ENCODE results near the gene F5.

F5 gene

DNA sequence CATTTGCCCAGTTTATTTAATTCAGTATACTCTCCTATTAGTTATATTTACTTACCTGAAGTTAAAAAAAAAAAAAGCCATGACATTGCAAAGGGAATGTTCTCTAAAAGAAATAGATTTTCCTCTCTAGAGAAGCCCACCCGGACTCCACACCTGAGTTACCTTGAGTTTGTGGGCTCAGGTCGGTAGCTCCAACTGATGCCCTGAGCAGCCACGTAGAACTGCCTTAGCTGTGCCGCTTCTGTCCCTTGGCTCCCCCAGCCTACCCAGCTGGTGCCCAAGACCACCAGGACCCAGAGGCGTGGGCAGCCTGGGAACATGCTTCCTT, 250 bp downstream of the F5 start:
- Histone ChIP-seq H3K27ac (ENCODE audit: low read depth, low read length) (no peak overlapping the region), H3K9ac (ENCODE audit: low read length) (no peak overlapping the region), H3K9me3 (ENCODE audit: control insufficient read depth, insufficient read depth, low read depth, low read length) (no peaks in the 10 kb centered on the region), H3K27me3 (ENCODE audit: control insufficient read depth, insufficient read depth, low read length) (peaks cover 3% of the 10 kb centered on the region), H3K36me3 (ENCODE audit: control insufficient read depth, insufficient read depth, low read length) (no peaks in the 10 kb centered on the region), H3K4me1 (ENCODE audit: control insufficient read depth, insufficient read depth, low read length) (peaks cover 3% of the 10 kb centered on the region; the same call in 1 of the 2 replicates), H3K4me3 (ENCODE audit: low read depth, low read length) (peak overlapping the region; percentile 46)

DNA sequence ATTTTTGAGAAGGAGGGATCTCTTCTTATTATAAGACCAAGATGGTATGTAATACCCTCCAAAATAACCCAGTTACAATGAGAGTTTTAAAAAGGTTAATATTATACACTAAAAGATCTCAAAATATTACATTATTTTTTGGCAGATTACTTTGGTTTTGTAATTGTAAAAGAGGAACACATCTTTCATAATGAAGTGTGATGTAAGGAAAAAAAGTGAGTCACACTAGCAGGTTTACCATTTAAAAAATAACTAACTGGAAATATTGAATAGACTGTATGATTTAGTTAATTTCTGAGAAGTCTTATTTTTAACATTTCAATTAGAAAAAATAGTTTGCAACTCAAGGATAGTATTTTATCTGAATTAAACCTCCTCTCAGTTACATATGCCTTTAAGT, 1.1 kb downstream of the F5 start:
- Histone ChIP-seq H3K36me3 (ENCODE audit: control insufficient read depth, insufficient read depth, low read length) (no peaks in the 10 kb centered on the region), H3K9me3 (ENCODE audit: control insufficient read depth, insufficient read depth, low read depth, low read length) (no peaks in the 10 kb centered on the region), H3K9ac (ENCODE audit: low read length) (no peak overlapping the region), H3K4me1 (ENCODE audit: control insufficient read depth, insufficient read depth, low read length) (peaks cover 3% of the 10 kb centered on the region; the same call in 1 of the 2 replicates), H3K27ac (ENCODE audit: low read depth, low read length) (no peak overlapping the region), H3K4me3 (ENCODE audit: low read depth, low read length) (no peak overlapping the region), H3K27me3 (ENCODE audit: control insufficient read depth, insufficient read depth, low read length) (peaks cover 3% of the 10 kb centered on the region)

DNA sequence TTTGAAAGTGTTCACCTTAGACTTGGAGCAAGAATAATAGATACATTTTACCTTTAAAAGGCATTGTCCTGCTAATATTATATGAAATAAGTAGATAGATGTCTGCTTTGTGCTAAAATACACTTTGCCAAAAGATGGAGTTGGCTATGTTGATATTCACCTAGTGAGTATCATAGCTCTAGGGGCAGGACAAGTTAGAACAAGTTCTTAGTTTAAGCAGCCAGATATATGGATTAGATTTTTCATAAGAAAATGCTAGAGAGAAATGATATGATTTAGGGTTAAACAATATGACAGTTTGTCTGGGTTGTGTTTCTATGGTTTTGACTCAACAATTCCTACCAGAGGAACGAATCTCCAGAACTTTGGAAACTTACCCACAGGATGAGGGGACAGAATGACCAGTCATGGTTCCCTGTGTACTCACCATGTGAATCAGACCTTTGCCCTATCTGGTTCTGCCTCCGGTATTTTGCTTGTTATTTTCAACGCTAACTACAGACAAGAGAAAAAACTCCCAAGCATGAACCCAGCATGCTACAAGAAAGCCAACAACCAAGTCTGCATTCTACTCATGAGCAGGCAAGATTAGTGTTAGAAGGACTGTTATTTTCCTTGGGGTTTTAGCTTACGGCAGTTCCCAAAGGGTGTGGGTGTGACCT, 1.7 kb downstream of the F5 start:
- Histone ChIP-seq H3K27me3 (ENCODE audit: control insufficient read depth, insufficient read depth, low read length) (peaks cover 3% of the 10 kb centered on the region), H3K4me1 (ENCODE audit: control insufficient read depth, insufficient read depth, low read length) (peaks cover 3% of the 10 kb centered on the region; the same call in 1 of the 2 replicates), H3K4me3 (ENCODE audit: low read depth, low read length) (no peak overlapping the region), H3K9ac (ENCODE audit: low read length) (no peak overlapping the region), H3K36me3 (ENCODE audit: control insufficient read depth, insufficient read depth, low read length) (no peaks in the 10 kb centered on the region), H3K27ac (ENCODE audit: low read depth, low read length) (no peak overlapping the region), H3K9me3 (ENCODE audit: control insufficient read depth, insufficient read depth, low read depth, low read length) (no peaks in the 10 kb centered on the region)

DNA sequence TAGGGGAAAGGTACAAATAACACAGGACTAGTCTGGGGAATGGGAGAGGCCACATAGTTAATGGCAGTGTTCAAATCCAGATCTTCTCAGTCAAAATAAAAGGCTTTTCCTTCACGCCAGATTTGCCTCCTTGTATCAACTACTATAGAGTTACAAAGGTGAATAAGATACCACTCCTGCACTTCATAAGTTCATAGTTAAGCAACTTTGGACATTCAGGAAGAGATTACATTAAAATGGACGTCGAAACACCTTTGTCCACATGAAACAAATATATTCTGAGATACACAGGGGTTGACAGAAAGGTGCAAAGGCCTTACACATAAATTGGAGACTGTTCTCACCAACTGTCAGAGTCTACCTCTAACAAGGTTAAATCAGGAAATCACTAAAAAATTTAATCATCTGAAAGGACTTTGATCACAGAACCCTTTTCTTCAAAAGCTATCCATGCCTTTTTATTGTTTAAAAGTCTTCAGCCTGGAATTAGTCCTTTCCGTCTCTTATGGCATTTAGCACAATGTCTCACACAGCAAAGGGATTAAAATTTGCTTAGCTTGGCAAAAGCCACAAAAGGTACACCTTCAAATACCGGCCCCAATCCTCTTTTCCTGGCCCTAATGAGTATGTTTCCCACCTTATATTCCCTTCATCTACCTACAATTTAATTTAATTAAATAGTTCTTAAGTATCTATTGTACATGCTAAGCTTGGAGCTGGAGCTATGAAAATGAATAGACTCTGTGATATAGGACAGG, 8.1 kb downstream of the F5 start:
- H3K36me3 ChIP-seq (ENCODE audit: control insufficient read depth, insufficient read depth, low read length), result no peaks in the 10 kb centered on the region

DNA sequence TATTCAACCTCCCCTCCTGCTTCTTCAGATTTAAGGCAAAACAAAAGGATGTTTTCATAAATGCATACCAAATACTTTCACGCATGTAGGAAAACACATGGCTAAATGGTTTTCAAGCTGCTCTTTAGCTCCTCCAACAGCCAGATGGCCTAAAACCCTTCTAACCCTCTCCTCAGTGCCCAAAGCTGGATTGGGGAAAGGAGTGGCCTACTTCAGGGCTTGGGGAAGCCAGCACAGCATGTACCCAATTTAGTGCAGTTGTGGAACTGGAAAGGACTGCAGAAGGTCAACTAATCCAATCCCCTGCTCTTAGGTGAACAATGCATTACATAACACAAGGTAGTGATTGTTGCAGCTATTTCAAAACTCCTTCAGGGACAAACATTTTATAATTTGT, 9.3 kb downstream of the F5 start:
- Histone ChIP-seq H3K36me3 (ENCODE audit: control insufficient read depth, insufficient read depth, low read length) (no peaks in the 10 kb centered on the region), H3K27me3 (ENCODE audit: control insufficient read depth, insufficient read depth, low read length) (no peaks in the 10 kb centered on the region), H3K27ac (ENCODE audit: low read depth, low read length) (no peak overlapping the region), H3K4me1 (ENCODE audit: control insufficient read depth, insufficient read depth, low read length) (peaks cover 3% of the 10 kb centered on the region; the same call in 1 of the 2 replicates), H3K4me3 (ENCODE audit: low read depth, low read length) (no peak overlapping the region), H3K9me3 (ENCODE audit: control insufficient read depth, insufficient read depth, low read depth, low read length) (no peaks in the 10 kb centered on the region), H3K9ac (ENCODE audit: low read length) (no peak overlapping the region)

More for the DNA sequence above, 8.1 kb downstream of the F5 start:
- no peak overlapping the region for H3K27ac ChIP-seq (ENCODE audit: low read depth, low read length)
- no peak overlapping the region for H3K4me3 ChIP-seq (ENCODE audit: low read depth, low read length)
- no peaks in the 10 kb centered on the region for H3K9me3 ChIP-seq (ENCODE audit: control insufficient read depth, insufficient read depth, low read depth, low read length)
- H3K9ac ChIP-seq (ENCODE audit: low read length), result no peak overlapping the region
- H3K4me1 ChIP-seq (ENCODE audit: control insufficient read depth, insufficient read depth, low read length), result no peaks in the 10 kb centered on the region
- H3K27me3 ChIP-seq (ENCODE audit: control insufficient read depth, insufficient read depth, low read length), result no peaks in the 10 kb centered on the region

DNA sequence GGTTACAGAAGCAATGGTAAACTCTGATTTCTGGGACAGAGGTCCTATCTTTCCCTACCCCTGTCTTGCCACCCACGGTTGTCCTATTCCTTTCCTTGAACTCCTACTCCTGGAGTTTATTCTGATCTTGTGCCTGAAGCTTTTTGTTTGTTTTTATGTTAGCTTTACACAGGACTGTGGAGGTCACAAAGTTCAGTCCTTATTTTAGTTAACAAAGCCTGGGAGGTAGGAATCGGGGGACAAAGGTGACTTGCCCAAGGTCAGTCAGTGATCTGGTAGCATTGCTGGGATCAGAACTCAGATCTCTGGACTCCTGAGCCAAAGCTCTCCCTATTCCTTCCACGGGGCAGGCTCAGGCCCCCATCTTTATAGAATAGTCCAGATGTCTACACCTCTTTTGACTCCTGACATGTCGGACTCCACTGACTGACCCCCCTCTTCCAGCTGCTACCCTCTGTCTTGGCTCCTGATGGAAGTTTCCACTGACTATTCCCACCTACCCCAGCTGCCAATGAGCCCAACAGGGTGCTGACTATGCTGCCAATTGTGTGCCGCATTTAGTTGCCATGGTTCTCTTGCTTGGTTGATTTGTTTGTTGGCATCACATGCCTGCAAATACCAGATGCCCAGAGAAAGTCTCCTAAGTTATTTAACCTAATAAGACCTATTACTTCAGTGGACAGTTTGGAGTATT, 9.9 kb downstream of the F5 start:
- Histone ChIP-seq H3K9ac (ENCODE audit: low read length) (no peak overlapping the region), H3K27me3 (ENCODE audit: control insufficient read depth, insufficient read depth, low read length) (no peaks in the 10 kb centered on the region), H3K36me3 (ENCODE audit: control insufficient read depth, insufficient read depth, low read length) (no peaks in the 10 kb centered on the region), H3K4me1 (ENCODE audit: control insufficient read depth, insufficient read depth, low read length) (peaks cover 3% of the 10 kb centered on the region; the same call in 1 of the 2 replicates), H3K9me3 (ENCODE audit: control insufficient read depth, insufficient read depth, low read depth, low read length) (no peaks in the 10 kb centered on the region), H3K4me3 (ENCODE audit: low read depth, low read length) (no peak overlapping the region), H3K27ac (ENCODE audit: low read depth, low read length) (no peak overlapping the region)

DNA sequence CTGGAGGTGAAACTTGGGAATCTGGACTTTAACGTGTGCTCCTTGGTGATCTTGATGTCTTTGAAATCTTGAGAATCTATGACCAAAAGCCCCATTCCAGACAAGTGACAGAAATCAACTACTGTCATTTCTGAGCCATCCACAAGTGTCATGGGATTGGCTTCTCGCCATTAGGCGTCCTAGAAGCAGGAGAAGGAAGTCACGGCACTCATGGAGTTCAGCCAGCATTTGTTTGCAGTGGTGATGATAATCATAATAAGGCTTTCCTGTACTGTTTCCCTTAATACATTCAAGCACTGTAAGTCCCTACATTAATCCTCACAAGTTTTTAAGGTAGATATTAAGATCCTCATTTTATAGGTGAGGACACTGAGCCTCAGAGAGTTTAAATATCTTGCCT, 11.9 kb downstream of the F5 start:
- no peak overlapping the region for H3K27ac ChIP-seq (ENCODE audit: low read depth, low read length)
- H3K4me1 ChIP-seq (ENCODE audit: control insufficient read depth, insufficient read depth, low read length), result peaks cover 3% of the 10 kb centered on the region; the same call in 1 of the 2 replicates
- H3K9ac ChIP-seq (ENCODE audit: low read length), result no peak overlapping the region
- no peak overlapping the region for H3K4me3 ChIP-seq (ENCODE audit: low read depth, low read length)
- H3K9me3 ChIP-seq (ENCODE audit: control insufficient read depth, insufficient read depth, low read depth, low read length), result no peaks in the 10 kb centered on the region
- no peaks in the 10 kb centered on the region for H3K36me3 ChIP-seq (ENCODE audit: control insufficient read depth, insufficient read depth, low read length)
- no peaks in the 10 kb centered on the region for H3K27me3 ChIP-seq (ENCODE audit: control insufficient read depth, insufficient read depth, low read length)

DNA sequence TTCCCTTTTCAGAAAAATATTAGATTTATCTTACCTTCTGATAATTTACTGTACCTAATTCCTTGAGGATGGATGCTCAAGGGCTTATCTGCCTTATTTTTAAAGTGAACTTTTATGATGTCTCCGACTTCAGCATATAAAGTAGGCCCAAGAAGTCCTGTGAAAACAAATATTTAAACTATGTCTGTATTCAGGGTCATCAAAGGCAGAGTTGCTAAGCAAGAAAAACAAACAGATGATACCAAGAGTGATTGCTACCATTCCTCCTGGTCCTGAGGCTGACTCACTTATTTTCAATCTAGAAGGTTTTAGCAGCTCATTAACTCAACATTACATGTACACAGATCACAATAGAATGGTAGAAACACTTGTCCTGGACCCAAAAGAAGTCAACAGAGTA, 14.1 kb downstream of the F5 start:
- no peaks in the 10 kb centered on the region for H3K27me3 ChIP-seq (ENCODE audit: control insufficient read depth, insufficient read depth, low read length)
- H3K9ac ChIP-seq (ENCODE audit: low read length), result no peak overlapping the region
- H3K4me1 ChIP-seq (ENCODE audit: control insufficient read depth, insufficient read depth, low read length), result peaks cover 3% of the 10 kb centered on the region; the same call in 1 of the 2 replicates
- no peak overlapping the region for H3K27ac ChIP-seq (ENCODE audit: low read depth, low read length)
- no peaks in the 10 kb centered on the region for H3K36me3 ChIP-seq (ENCODE audit: control insufficient read depth, insufficient read depth, low read length)
- H3K4me3 ChIP-seq (ENCODE audit: low read depth, low read length), result no peak overlapping the region
- H3K9me3 ChIP-seq (ENCODE audit: control insufficient read depth, insufficient read depth, low read depth, low read length), result no peaks in the 10 kb centered on the region

DNA sequence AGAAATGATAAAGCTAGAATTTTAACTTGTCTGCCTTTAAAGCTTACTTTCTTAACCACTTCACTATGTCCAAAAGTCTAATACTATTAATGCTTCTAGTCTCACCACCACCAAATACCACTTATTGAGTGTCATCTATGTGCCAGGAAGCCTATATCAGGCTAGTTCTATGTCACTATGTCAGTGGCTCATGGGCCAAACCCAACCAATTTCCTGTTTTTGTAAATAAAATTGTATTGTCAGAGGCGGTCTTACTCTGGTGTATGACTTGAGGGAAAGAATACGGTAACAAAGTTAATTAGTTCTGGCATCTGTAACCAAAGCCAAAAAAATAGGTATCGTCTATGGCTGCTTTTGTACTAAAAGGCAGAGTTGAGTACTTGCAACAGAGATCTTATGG, 14.8 kb downstream of the F5 start:
- Histone ChIP-seq H3K27me3 (ENCODE audit: control insufficient read depth, insufficient read depth, low read length) (no peaks in the 10 kb centered on the region), H3K4me3 (ENCODE audit: low read depth, low read length) (no peak overlapping the region), H3K9me3 (ENCODE audit: control insufficient read depth, insufficient read depth, low read depth, low read length) (no peaks in the 10 kb centered on the region), H3K27ac (ENCODE audit: low read depth, low read length) (no peak overlapping the region), H3K36me3 (ENCODE audit: control insufficient read depth, insufficient read depth, low read length) (no peaks in the 10 kb centered on the region), H3K4me1 (ENCODE audit: control insufficient read depth, insufficient read depth, low read length) (peaks cover 3% of the 10 kb centered on the region; the same call in 1 of the 2 replicates), H3K9ac (ENCODE audit: low read length) (no peak overlapping the region)

DNA sequence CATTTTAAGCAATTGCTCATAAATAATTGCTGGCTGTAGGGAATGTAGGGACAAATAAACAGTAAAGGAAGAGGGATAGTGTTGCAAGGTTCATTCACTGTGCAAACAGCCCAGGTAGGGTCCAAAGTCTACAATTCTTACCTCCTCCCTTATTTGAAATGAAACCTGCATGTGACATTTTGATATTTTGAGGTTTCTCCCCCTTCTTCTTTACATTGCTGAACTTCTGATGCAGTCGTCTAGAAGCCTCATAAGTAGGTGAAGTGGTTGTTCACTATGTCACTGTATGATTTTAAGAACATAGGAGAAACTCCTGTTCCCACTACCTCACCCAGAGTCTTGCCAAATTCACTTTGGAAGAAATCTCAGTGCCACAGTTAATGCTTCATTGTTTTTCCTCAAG, 16.1 kb downstream of the F5 start:
- no peaks in the 10 kb centered on the region for H3K36me3 ChIP-seq (ENCODE audit: control insufficient read depth, insufficient read depth, low read length)
- peaks cover 3% of the 10 kb centered on the region; the same call in 1 of the 2 replicates for H3K4me1 ChIP-seq (ENCODE audit: control insufficient read depth, insufficient read depth, low read length)
- no peak overlapping the region for H3K9ac ChIP-seq (ENCODE audit: low read length)

DNA sequence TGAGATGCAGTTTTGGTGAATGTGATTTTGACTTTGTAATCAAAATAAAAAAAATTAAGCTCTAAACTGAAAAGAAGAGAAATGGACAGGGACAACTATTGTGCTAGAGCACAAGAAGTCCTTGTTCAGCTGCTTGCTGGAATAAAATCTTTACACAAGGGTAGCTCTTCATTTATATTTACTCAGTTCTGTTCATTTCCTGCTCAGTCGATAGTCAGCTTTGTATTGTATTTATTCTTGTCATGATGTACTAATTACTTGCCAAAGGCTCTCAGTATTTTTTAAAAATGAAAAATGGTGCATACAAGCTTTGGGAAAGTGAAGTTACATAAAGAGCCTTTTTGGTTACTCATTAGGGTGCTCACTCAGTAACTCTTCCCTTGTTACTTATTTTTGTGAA, 17.8 kb downstream of the F5 start:
- Histone ChIP-seq H3K4me1 (ENCODE audit: control insufficient read depth, insufficient read depth, low read length) (peaks cover 3% of the 10 kb centered on the region; the same call in 1 of the 2 replicates), H3K27ac (ENCODE audit: low read depth, low read length) (no peak overlapping the region), H3K36me3 (ENCODE audit: control insufficient read depth, insufficient read depth, low read length) (no peaks in the 10 kb centered on the region), H3K27me3 (ENCODE audit: control insufficient read depth, insufficient read depth, low read length) (no peaks in the 10 kb centered on the region), H3K9me3 (ENCODE audit: control insufficient read depth, insufficient read depth, low read depth, low read length) (no peaks in the 10 kb centered on the region), H3K9ac (ENCODE audit: low read length) (no peak overlapping the region), H3K4me3 (ENCODE audit: low read depth, low read length) (no peak overlapping the region)

More for the DNA sequence above, 16.1 kb downstream of the F5 start:
- H3K27ac ChIP-seq (ENCODE audit: low read depth, low read length), result no peak overlapping the region
- H3K27me3 ChIP-seq (ENCODE audit: control insufficient read depth, insufficient read depth, low read length), result no peaks in the 10 kb centered on the region
- H3K9me3 ChIP-seq (ENCODE audit: control insufficient read depth, insufficient read depth, low read depth, low read length), result no peaks in the 10 kb centered on the region
- H3K4me3 ChIP-seq (ENCODE audit: low read depth, low read length), result no peak overlapping the region
